ENCODE results near the gene IFNL4.
A peak's percentile ranks its signal among the peaks of the same experiment; 100 is the strongest.
"Not testable (repeated sequence)": the region's sequence is repeated elsewhere in the genome, so short reads cannot be mapped to it uniquely, and the experiment has no call there.

IFNL4 gene

DNA sequence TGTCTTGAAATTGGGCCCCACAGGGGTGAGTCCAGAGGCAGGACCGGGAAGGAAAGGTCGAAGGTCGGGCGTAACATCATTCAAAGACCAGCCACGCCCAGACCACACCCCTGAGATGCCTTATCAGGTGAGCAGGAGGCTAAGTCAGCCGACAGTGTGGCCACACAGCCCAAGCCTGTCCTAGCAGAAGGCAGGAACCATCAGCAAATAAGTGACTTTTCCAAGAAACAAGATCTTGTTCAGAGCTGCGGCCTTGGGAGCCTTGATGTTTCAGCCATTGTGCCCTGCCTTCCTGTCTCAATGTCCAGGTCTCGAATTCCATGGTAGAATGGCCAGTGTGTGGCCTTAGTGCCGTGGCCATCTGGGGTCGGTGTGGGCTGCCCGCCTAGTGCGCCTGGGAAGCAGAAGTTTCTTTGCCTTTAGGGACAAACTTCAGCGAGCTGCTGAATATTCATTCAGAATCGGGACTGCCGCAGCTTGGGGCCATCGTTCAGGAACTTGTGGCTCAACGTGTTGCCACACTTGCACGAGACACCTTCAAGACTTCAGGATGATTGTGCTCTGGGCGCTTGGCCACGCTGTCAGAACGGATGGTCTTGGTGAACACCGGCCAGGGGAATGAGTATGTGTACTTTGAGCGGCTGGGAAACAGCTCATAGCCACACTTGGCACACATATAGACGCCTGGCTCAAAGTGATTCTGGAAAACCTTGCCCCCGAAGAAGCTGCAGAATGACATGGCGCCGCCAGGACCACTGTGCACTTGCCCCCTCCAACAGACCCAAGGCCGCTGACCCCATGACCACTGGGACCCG is 6.1 kb upstream of the IFNL4 start:
- DNase-seq (ENCODE audit: low spot score) = no peak

DNA sequence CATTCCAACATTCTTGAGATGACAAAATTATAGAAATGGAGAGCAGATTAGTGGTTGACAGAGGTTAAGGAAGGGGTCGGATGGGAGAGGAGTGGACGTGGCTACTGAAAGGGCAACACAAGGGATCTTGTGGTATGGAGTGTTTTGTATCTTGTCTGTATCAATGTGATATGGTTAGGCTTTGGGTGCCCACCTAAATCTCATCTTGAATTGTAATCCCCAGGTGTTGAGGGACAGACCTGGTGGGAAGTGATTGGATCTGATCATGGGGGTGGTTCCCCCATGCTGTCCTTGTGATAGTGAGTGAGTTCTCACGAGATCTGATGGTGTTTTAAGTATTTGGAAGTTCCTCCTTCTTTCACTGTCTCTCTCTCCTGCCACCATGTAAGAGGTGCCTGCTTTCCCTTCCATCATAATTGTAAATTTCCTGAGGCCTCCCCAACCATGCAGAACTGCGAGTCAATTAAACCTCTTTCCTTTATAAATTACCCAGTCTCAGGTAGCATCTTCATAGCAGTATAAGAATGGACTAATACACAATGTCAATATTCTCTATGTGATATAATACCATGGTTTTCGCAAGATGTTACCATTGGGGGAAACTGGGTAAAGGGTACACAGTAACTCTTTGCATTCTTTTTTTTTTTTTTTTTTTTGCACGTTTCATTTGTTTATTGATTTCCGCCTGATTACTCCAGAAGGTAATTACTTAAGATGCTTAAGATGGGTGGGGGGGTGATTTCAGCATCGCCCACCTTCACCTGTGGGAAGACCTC is 4.9 kb upstream of the IFNL4 start:
- DNase-seq (ENCODE audit: low spot score) = no peak

DNA sequence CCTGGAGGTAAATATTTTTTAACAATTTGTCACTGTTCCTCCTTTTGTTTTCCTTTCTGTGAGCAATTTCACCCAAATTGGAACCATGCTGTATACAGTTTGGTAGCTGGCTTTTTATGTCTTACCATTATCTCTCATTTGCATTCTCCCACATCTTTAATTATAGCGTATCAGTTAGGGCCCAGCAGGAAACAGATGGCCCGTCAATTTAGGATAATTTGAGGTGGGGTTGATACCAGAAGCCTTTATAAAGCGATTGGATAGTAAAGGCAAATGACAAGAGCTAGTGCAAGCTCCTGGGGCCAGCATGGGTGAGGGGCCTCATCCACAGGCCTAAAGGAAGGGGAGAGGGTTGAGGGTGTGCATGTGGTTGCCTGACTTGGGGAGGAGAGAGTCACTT is 3.8 kb upstream of the IFNL4 start:
- no peak for DNase-seq (ENCODE audit: low spot score)

DNA sequence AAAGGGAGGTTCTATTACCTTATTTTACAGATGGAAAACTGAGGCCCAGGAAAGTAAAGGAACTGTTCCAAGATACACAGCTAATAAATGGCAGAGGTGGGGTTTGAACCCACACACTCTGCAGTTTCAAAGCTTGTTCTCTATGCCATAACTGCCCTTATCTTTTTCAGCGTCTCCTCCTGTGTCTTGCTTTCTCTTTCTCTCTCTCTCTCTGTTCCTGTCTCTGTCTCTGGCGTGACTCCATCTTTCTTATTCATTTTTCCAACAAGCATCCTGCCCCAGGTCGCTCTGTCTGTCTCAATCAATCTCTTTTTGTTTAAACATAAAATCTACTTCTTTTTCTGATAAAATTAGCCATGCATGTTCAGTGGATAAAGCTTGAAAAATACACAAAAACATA is 3.2 kb upstream of the IFNL4 start:
- DNase-seq (ENCODE audit: low spot score) = no peak

DNA sequence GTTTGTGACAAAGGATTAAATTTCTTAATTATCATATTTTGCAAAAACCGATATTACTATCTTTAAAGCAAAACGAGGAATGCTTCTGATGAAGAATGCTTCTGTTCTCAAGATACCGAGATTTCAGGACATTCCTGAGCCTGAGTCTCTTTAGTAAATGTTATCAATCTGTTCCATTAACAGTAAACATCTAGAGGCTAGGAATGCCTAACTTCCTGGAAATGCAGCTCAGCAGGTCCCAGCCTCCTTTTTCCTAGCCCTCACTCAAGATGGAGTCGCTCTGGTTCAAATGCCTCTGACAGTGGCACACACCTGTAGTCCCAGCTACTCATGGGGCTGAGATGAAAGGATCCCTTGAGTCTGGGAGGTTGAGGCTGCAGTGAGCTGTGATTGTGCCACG is 2.4 kb upstream of the IFNL4 start:
- DNase-seq (ENCODE audit: low spot score) = no peak

DNA sequence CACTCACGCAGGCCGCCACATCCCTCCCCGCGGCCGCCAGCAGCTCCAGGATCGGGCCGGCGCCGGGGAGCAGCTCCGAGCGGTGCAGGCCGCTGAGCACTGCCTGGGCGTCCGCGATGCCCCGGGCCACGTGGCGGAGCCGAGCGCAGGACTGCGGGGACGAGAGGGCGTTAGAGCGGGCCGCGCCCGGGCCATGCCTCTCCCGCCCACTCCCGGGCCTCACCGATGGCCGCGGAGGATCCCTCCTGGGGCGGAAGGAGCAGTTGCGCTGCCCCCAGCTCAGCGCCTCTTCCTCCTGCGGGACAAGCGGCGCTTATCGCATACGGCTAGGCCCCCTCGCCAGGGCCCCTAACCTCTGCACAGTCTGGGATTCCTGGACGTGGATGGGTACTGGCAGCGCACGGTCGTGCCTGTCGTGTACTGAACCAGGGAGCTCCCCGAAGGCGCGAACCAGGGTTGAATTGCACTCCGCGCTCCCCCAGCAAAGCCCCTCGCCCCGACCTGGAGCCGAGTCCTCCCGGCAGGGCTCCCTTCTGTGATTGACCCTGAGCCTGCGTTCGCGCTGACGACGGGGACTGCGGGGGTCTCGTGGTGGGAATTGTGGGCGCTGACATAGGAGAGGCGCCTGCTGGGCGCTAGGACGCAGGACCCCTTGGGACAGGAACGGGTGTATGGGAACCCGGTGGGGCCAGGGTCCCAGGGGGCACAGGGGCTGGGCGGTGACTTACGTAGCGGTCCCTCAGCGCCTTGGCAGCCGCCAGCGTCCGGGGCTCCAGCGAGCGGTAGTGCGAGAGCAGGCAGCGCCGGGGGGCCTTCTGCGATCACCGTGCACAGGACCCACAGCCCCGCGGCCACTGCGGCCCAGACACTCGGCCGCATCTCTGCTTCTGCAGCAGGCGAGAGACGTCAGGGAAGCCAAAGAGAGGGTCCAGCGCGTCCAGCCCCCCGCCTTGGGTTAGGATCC is 673 bp downstream of the IFNL4 start:
- no peak for DNase-seq (ENCODE audit: low spot score)

DNA sequence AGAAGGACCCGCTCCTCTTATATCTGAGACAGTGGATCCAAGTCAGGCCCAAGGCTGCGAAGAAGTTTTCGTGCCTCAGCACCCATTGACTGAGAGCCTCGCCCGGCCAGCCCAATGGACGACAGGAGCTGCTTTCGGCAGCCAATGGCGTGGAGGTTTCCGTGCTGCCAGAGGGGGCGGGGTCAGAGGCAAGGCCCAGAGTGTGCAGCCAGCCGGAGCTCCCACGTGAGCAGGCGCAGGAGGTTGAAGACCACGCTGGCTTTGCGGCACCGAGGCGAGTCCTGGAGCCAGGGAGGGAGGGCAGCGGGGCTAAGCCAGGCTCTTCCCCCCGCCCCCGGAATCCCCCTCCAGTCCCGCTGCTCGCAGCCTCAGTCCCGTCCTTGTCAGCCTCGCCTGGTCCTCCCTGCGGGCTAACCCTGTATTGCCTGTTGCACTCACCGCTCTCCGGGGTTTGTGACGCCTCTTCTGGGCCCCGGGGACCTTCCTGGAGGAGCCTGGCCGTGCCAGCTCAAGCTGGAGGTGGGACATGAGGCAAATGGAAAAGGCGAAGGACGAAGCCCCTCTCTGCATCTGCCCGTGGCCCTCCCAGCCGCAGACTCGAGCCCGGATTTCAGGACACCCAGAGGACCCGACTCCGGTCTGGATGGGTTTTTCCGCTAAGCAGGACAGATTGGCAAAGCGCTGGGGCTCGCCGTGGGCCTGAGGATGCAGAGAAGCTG is 1.5 kb downstream of the IFNL4 start:
- DNase-seq (ENCODE audit: low spot score) = peak; percentile 6

DNA sequence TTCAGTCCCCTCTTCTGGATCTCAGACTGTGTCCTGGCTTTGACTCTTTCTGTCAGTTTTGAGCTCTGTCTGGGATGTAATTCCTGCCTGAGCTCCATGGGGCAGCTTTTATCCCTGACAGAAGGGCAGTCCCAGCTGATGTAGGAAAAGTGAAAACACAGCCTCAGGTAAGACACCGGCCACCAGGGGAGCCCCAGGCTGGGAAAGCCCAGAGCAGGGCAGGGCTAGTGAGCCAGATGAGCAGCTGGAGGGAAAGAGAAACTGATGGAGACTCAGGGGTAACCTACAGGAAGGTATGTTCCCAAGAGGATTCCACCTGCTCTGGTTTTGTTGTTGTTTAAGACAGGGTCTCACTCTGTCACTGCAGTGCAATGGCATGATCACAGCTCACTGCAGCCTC is 3.5 kb downstream of the IFNL4 start:
- not testable (repeated sequence) for DNase-seq (ENCODE audit: low spot score)

DNA sequence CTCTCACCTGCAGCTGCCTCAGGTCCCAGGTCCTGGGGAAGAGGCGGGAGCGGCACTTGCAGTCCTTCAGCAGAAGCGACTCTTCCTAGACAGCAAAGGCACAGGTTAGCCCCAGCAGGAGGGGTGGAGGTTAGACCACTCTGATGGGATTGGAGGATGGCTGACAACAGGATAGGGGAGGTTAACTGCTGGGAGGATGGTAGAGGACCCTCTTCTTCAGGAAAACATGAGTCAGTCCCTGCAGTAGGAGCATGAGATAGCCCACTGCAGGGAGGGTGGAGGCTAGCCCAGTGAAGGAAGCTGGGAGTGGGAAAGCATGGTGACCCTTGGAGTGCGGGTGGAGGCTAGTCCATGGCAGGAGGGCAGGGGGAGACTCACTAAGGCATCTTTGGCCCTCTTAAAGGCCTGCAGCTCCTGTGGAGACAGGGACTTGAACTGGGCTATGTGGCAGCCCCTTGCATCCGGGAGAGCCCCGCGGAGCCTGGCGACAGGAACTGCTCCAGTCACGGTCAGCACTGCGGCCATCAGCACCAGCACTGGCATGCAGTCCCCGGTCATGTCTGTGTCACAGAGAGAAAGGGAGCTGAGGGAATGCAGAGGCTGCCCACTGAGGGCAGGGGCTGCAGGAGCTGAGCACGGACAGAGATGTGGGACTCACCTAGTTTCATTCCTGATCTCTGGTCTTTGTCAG is 4.1 kb downstream of the IFNL4 start, which contains the start of gene IFNL3:
TSS of gene IFNL3 (minus strand) at position 597 of the 691 bp plus-strand sequence. CDS start at position 558, 39 bp downstream.
- not testable (repeated sequence) for DNase-seq (ENCODE audit: low spot score)

DNA sequence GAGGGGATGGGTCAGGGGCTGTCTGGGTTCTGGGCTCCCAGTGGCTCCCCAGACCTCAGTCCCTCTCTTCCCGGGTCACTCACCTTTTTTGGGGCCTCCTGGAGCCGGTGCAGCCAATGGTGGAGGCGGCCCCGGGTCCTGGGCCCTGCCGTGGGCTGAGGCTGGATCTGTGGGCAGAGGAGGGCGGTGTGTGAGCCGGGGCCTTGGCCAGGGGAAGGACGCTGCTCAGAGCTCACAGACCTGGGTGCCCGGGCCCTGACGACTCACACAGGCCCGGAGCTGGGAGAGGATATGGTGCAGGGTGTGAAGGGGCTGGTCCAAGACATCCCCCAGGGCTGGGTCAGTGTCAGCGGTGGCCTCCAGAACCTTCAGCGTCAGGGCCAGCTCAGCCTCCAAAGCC is 4.9 kb downstream of the IFNL4 start:
- not testable (repeated sequence) for DNase-seq (ENCODE audit: low spot score)

DNA sequence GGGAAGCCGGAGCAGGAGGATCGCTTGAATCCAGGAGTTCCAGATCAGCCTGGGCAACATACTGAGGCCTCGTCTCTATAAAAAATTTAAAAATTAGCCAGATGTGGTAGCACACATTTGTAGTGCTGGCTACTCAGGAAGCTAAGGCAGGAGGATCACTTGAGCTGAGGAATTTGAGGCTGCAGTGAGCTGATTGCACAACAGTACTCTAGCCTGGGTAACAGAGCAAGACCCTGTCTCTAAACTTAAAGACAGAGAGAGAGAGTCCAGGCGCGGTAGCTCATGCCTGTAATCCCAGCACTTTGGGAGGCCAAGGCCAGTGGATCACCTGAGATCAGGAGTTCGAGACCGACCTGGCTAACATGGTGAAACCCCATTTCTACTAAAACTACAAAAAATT is 8.2 kb downstream of the IFNL4 start:
- DNase-seq (ENCODE audit: low spot score) = no peak

DNA sequence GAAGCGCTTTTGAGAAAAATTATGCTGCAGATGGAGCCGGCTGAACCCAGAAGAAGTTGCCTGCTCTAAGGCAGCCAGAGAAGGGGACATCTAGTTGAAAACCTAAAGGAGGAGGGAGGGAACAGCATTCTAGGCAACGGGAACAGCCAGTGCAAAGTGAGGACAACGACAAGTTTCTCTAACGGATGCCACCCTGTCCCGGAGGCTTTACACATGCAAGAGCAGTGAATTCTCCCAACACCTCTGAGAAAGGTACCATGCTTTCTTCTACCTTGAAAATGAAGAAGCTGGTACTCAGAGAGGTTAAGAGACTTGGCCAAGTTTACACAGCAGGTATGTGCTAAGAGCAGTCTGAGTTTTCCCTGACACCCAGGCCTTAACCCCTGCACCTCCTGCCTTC is 9.7 kb downstream of the IFNL4 start:
- DNase-seq (ENCODE audit: low spot score) = no peak

DNA sequence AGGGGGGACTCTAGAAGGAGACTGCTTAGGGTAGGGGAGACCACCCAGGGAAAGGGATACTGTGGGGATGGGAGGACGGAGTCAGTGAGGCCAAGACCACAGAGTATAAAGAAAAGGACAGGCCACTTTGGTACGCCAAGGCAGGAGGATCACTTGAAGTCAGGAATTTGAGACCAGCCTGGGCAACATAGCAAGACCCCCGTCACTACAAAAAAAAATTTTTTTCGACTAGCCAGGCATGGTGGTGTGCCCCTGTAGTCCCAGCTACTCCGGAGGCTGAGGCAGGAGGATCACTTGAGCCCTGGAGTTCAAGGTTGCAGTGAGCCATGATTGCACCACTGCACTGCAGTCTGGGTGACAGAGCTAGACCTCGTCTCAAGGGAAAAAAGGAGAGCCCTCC is 10.4 kb downstream of the IFNL4 start:
- no peak for DNase-seq (ENCODE audit: low spot score)

DNA sequence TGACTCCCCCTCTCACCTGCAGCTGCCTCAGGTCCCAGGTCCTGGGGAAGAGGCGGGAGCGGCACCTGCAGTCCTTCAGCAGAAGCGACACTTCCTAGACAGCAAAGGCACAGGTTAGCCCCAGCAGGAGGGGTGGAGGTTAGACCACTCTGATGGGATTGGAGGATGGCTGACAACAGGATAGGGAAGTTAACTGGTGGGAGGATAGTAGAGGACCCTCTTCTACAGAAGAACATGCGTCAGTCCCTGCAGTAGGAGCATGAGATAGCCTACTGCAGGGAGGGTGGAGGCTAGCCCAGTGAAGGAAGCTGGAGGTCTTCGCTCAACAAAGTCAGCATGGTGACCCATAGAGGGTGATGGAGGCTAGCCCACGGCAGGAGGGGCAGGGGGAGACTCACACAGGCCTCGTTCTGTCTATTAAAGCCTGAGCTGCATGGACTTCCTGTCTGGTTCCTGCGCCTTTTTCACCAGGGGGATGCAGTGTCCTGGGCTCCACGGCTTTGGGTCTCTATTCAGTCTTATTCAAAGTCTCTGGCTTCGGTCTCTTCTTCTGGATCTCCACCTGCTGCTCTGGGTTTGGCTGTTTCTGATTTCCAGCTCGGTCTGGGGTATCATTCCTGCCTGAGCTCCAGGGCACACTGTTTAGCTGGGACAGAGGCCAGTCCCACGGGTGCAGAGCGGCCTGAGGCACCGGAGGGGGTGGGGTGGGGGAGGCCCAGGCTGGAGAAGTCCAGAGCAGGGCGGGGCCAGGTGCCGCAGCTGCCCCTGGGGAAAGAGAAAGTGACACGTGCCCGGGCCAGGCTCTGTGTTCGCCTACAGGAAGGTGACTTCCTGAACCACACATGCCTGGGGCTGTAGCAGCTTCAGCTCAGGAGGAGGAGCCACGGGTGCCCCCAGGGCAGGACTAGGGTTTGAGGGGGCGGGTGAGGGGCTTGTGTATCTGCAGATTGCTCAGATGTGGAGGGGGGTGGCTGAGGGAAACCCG is 11.2 kb downstream of the IFNL4 start:
- peak; percentile 40 for DNase-seq (ENCODE audit: low spot score)

DNA sequence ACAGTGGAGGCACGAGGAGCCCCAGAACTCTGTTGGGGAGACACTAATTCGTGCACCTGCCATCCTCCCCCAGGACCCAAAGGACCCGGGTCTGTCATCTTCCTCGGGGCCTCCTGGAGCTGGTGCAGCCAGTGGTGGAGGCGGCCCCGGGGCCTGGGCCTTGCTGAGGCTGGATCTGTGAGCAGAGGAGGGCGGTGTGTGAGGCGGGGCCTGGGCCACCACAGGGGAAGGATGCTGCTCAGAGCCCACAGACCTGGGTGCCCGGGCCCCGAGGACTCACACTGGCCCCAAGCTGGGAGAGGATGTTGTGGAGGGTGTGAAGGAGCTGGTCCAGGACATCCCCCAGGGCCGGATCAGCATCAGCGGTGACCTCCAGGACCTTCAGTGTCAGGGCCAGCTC is 12.1 kb downstream of the IFNL4 start:
- no peak for DNase-seq (ENCODE audit: low spot score)

DNA sequence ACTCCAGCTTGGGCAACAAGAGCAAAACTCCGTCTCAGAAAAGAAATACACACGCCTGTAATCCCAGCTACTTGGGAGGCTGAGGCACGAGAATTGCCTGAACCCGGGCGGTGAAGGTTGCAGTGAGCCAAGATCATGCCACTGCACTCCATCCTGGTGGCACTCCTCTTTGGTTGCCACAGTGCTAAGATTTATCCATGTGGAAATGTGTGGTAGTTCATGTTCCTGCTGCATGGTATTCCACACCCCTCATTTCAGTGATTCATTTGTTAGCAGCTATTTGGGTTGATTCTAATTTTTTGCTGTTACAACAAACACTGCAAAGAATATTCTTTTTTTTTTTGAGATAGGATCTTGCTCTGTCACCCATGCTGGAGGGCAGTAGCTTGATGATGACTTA is 15.9 kb downstream of the IFNL4 start:
- DNase-seq (ENCODE audit: low spot score) = no peak

DNA sequence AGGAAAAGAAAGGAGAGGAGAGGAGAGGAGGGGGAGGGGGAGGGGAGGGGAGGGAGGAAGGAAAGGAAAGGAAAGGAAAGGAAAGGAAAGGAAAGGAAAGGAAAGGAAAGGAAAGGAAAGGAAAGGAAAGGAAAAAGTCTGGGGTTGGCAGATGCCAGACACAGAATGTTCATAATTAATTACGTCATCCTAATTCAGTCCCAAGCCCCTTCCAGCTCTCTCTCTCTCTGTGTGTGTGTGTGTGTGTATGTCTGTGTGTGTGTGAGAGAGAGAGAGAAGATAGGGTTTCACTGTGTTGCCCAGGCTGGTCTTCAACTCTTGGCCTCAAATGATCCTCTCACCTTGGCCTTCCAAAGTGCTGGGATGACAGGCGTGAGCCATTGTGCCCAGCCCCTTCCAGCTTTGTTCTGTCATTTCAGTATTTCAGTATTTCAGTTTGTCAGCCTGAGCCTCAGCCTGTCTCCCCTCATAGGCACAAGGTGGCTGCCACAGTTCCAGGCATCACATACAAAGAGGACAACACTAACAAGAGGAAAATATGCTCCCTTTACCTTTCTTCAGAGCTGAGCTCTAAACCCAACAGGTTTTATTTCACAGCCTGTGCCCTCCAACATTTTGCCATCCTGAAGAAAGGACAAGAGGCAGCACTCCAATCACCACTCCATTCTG is 18.4 kb downstream of the IFNL4 start:
- no peak for DNase-seq (ENCODE audit: low spot score)

DNA sequence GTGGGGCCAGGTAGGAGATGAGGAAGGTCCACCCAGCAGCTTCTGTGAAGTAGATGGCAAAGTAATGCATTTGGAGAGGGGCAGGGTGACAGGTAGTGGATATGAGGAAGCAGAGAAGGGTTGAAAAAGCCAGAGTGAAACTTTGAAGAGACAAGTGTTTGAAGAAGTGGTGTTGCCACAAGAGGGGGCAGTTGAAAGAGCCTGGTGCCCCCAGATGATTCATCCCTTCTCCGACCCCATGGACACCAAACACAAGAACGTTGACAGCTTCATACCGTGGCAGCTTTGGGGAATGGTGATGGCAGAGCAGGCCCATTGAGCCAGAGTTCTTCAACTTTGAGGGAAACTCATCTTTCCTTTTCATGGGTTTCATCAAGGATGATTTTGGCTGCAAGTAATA is 23.7 kb downstream of the IFNL4 start:
- no peak for DNase-seq (ENCODE audit: low spot score)

DNA sequence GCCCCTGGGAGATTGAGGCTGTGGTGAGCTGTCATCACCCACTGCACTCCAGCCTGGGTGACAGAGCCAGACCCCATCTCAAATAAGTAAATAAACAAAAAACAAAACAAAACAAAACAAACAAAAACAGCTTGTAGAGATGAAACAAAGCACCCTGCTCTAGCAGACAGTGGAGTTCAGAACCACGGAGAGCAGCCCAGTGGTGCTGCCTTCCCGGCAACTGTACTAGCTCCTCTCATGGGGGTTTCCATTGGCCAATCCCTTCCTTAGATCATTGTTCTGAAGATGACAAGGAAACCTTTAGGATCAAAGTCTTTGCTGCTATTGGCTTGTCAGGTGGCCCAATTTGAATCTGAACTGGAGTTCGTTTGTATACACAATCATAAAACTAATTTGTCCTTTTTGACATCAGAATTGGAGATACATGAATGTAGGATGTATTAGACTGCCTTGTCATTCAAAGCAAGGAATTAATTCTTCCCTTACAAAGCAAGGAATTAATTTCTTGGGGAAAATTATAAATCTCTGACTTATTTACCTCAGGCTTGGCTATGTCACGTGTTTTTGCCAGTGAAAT is 24.9 kb downstream of the IFNL4 start:
- DNase-seq (ENCODE audit: low spot score) = no peak
